ENCODE measurements around the gene ASMTL. TPM values are rescaled to one million over a fixed set of nuclear protein-coding genes. Genes with fewer than 3 reads are reported as not detected.

The ASMTL gene
- total and polyA plus RNA-seq, 2 experiments from 2014 or later: 53.7 to 61.2 TPM

GRCh38 chrX:1397001-1397400 is 55.7 kb downstream of the ASMTL start:
- Histone ChIP-seq H3K4me2 (no peak overlapping the region), H3K4me3 (no peak overlapping the region), H2AFZ (no peak overlapping the region), H3K36me3 (ENCODE audit: insufficient read depth) (no peaks in the 10 kb centered on the region), H3K27me3 (ENCODE audit: insufficient read depth) (no peaks in the 10 kb centered on the region), H3F3A (replicated peaks; ENCODE audit: low read depth) (peaks cover 18% of the 10 kb centered on the region; the same call in 1 of the 2 replicates), H3K27ac (ENCODE audit: low read depth) (no peak overlapping the region), H3K4me1 (ENCODE audit: insufficient read depth) (peaks cover 11% of the 10 kb centered on the region; the same call in 1 of the 2 replicates), H4K20me1 (replicated peaks; ENCODE audit: insufficient read depth) (peaks cover 18% of the 10 kb centered on the region), H3K79me2 (replicated peaks; ENCODE audit: insufficient read depth) (peaks cover 31% of the 10 kb centered on the region), H3K9me2 (ENCODE audit: insufficient read depth) (no peaks in the 10 kb centered on the region)
- no peak for DNase-seq (ENCODE audit: low spot score)
- TF ChIP-seq ETS1 (IDR thresholded peaks at IDR 0.05) (no peak), POLR2AphosphoS5 (IDR thresholded peaks at IDR 0.05; ENCODE audit: low read depth) (no peak), ZNF331 (CRISPR knock-in tag; IDR thresholded peaks at IDR 0.05; ENCODE audit: low read depth) (no peak), CTCF (conservative IDR thresholded peaks at IDR 0.05; ENCODE audit: low read depth in 2 of 2) (no peak), CREB1 (CRISPR knock-in tag; IDR thresholded peaks at IDR 0.05; ENCODE audit: low read depth) (no peak), EZH2phosphoT487 (IDR thresholded peaks at IDR 0.05; ENCODE audit: unreplicated experiment) (no peak), ZNF114 (CRISPR knock-in tag; IDR thresholded peaks at IDR 0.05) (no peak), EZH2 (IDR thresholded peaks at IDR 0.05; ENCODE audit: low read depth, unreplicated experiment) (no peak), STAT1 (IDR thresholded peaks at IDR 0.05; ENCODE audit: unreplicated experiment) (no peak), JUNB (IDR thresholded peaks at IDR 0.05; ENCODE audit: unreplicated experiment) (no peak), REST (IDR thresholded peaks at IDR 0.05; ENCODE audit: unreplicated experiment) (no peak), NANOG (IDR thresholded peaks at IDR 0.05; ENCODE audit: borderline replicate concordance) (no peak), ZNF462 (CRISPR knock-in tag; IDR thresholded peaks at IDR 0.05) (no peak)
- Mint-ChIP-seq H3K4me3 (no peak overlapping the region), H3K36me3 (ENCODE audit: low read depth) (peaks cover 64% of the 10 kb centered on the region), H3K9me3 (peaks cover 5% of the 10 kb centered on the region; the same call in 1 of the 3 replicates), H3K27me3 (ENCODE audit: insufficient read depth, low read depth, poor library complexity) (peaks cover 15% of the 10 kb centered on the region), H3K27ac (no peak overlapping the region), H3K4me1 (peaks cover 17% of the 10 kb centered on the region)
- no peak for ATAC-seq

All from GM23338 (cell line).